ENCODE results near the gene CDC42EP5. TPM values are rescaled to one million over a fixed set of nuclear protein-coding genes. Genes with fewer than 3 reads are reported as not detected.

The CDC42EP5 gene
- total RNA-seq, 1 donor from 2014 or later = 8.7 TPM

DNA sequence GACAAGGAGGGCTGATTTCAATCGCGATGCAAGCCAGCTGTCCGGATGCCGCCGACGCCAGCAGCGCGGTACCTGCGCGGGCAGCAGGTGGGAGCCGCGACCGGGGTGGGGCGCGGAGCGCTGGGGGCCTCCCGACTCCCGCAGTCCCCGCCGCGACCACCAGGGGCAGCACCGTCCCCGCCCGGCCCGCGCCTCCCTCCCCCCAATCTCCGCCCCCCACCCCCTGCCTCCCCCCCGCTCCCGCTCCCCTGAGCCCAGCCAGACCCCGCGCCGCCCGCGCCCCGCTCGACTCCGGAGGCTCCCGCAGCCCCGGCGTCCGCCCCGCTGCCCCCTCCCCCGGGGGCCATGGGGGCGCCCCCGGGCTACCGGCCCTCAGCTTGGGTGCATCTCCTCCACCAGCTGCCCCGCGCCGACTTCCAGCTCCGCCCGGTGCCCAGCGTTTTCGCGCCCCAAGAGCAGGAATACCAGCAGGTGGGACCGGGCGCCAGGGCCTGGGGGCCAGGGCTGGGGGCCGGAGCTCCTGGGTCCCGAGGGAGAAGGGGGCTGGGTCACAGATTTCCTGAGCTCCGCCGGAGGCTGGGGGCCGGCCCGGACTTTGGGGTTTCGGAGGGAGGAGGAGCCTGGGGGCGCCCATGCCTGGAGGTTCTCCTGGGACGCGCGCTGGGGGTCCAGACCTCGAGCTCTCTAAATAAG lies 57.7 kb downstream of the CDC42EP5 start, which contains the start of gene TTYH1:
Gene TTYH1, plus strand, starts transcription at position 257 of the 693 bp plus-strand sequence. Its CDS starts 89 bp downstream, at position 346.
- Histone ChIP-seq H3K9me3 (replicated peaks) (no peaks in the 10 kb centered on the region), H3K36me3 (no peaks in the 10 kb centered on the region), H3K4me3 (peak within 1 kb of the TSS; percentile 58), H3K27me3 (ENCODE audit: low read depth) (peaks cover 88% of the 10 kb centered on the region), H3K27ac (replicated peaks) (peak within 1 kb of the TSS; percentile 51), H3K4me1 (peaks cover 34% of the 10 kb centered on the region)
- no peak for DNase-seq
- TF ChIP-seq, protein P1, sequence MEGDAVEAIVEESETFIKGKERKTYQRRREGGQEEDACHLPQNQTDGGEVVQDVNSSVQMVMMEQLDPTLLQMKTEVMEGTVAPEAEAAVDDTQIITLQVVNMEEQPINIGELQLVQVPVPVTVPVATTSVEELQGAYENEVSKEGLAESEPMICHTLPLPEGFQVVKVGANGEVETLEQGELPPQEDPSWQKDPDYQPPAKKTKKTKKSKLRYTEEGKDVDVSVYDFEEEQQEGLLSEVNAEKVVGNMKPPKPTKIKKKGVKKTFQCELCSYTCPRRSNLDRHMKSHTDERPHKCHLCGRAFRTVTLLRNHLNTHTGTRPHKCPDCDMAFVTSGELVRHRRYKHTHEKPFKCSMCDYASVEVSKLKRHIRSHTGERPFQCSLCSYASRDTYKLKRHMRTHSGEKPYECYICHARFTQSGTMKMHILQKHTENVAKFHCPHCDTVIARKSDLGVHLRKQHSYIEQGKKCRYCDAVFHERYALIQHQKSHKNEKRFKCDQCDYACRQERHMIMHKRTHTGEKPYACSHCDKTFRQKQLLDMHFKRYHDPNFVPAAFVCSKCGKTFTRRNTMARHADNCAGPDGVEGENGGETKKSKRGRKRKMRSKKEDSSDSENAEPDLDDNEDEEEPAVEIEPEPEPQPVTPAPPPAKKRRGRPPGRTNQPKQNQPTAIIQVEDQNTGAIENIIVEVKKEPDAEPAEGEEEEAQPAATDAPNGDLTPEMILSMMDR (IDR thresholded peaks at IDR 0.05; ENCODE audit: borderline replicate concordance) = peak; percentile 54
- intact Hi-C loops (cut with micrococcal nuclease) = no loop called here

Other genes with a start within 250 kb of the CDC42EP5 start
- 1.2 TPM for gene LILRA6, start 230.5 kb downstream of the CDC42EP5 start, total RNA-seq
- 5.7 TPM for gene LILRB5, start 216.0 kb downstream of the CDC42EP5 start, total RNA-seq
- 1.7 TPM for gene LILRB2, start 192.2 kb downstream of the CDC42EP5 start, total RNA-seq
- gene LILRA5, start 160.1 kb downstream of the CDC42EP5 start, total RNA-seq = 0.66 TPM
- not detected for gene LILRA4, start 134.1 kb downstream of the CDC42EP5 start, total RNA-seq
- 5.1 TPM for gene LAIR1, start 108.4 kb downstream of the CDC42EP5 start, total RNA-seq
- 1.9 TPM for gene TTYH1, start 57.8 kb downstream of the CDC42EP5 start, total RNA-seq
- 66.0 TPM for gene LENG8, start 24.1 kb downstream of the CDC42EP5 start, total RNA-seq
- gene LENG9, start 9.5 kb downstream of the CDC42EP5 start, total RNA-seq = 1.7 TPM
- gene LAIR2, start 29.5 kb upstream of the CDC42EP5 start, total RNA-seq = not detected
- 1.6 TPM for gene LILRA2, start 100.5 kb upstream of the CDC42EP5 start, total RNA-seq
- gene LILRA1, start 120.3 kb upstream of the CDC42EP5 start, total RNA-seq = 0.22 TPM
- 1.5 TPM for gene LILRB1, start 157.2 kb upstream of the CDC42EP5 start, total RNA-seq
- gene LILRB4, start 189.7 kb upstream of the CDC42EP5 start, total RNA-seq = 4.0 TPM

All from left ventricle myocardium inferior (tissue), 1 donor.